ENCODE measurements around the gene HADH.

Gene HADH

DNA sequence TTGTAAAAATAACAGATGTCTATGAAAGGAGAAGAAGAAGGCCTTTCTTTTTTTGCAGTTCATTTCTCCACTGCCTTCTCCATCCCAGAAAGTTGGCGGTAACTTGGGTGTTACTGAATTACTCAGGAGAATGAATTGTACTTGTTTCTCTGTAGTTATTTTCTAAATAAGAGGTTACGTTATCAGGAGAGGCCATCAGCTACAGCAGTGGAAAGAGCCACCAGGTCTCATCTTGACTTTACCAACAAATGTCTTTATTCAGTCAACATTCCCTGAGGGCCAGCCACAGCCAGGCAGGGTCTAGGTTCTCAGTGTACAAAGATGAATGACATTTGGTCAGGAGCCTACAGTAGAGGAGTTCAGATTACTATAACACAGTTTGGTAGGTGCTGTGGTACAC is 8.1 kb downstream of the HADH start:
- TF ChIP-seq POLR2AphosphoS5 (IDR thresholded peaks at IDR 0.05; ENCODE audit: low read depth, low read length) (no peak), SIN3A (IDR thresholded peaks at IDR 0.05; ENCODE audit: borderline replicate concordance, insufficient read depth, low read length) (no peak), FOXP2 (optimal IDR thresholded peaks at IDR 0.05; ENCODE audit: borderline replicate concordance, extremely low read depth, extremely low read length, insufficient read depth) (no peak), TAF1 (IDR thresholded peaks at IDR 0.05; ENCODE audit: borderline replicate concordance, insufficient read depth, low read length) (no peak), REST (IDR thresholded peaks at IDR 0.05; ENCODE audit: insufficient read depth in 1 of 2, low read depth in 2 of 2, low read length in 2 of 2) (no peak)

DNA sequence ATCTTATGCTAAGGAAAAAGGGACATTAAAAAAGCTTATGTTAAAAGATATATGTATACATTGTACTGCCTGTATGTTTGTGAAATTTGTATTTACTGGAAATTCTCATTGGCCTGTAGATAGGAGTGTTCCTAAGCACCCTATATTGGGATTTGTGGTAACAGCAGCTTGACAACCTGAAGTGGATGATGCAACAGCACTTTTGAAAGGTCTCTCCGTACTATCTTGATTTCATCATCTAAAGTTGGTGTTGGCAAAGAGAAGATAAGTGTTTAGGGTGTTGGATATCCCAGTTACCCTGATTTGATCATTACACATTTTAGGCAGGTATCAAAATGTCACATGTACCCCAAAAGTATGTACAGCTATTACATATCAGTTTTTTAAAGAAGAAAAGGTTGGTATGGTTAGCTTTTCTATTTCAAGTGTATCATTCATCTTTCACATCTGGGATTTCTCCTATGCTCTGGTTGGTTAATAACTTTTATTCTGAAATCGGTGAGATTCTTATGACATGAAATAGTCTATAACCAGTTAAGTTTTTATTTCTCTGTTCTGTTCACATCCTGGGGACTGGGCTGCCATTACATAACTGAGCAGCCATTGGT is 10.3 kb downstream of the HADH start:
- TF ChIP-seq REST (IDR thresholded peaks at IDR 0.05; ENCODE audit: insufficient read depth in 1 of 2, low read depth in 2 of 2, low read length in 2 of 2) (no peak), SIN3A (IDR thresholded peaks at IDR 0.05; ENCODE audit: borderline replicate concordance, insufficient read depth, low read length) (no peak), POLR2AphosphoS5 (IDR thresholded peaks at IDR 0.05; ENCODE audit: low read depth, low read length) (no peak), FOXP2 (optimal IDR thresholded peaks at IDR 0.05; ENCODE audit: borderline replicate concordance, extremely low read depth, extremely low read length, insufficient read depth) (no peak), TAF1 (IDR thresholded peaks at IDR 0.05; ENCODE audit: borderline replicate concordance, insufficient read depth, low read length) (no peak)

GRCh38 chr4:108001540-108002135 is 11.9 kb downstream of the HADH start:
- TF ChIP-seq SIN3A (IDR thresholded peaks at IDR 0.05; ENCODE audit: borderline replicate concordance, insufficient read depth, low read length) (no peak), POLR2AphosphoS5 (IDR thresholded peaks at IDR 0.05; ENCODE audit: low read depth, low read length) (no peak), TAF1 (IDR thresholded peaks at IDR 0.05; ENCODE audit: borderline replicate concordance, insufficient read depth, low read length) (no peak), REST (IDR thresholded peaks at IDR 0.05; ENCODE audit: insufficient read depth in 1 of 2, low read depth in 2 of 2, low read length in 2 of 2) (no peak), FOXP2 (optimal IDR thresholded peaks at IDR 0.05; ENCODE audit: borderline replicate concordance, extremely low read depth, extremely low read length, insufficient read depth) (no peak)

DNA sequence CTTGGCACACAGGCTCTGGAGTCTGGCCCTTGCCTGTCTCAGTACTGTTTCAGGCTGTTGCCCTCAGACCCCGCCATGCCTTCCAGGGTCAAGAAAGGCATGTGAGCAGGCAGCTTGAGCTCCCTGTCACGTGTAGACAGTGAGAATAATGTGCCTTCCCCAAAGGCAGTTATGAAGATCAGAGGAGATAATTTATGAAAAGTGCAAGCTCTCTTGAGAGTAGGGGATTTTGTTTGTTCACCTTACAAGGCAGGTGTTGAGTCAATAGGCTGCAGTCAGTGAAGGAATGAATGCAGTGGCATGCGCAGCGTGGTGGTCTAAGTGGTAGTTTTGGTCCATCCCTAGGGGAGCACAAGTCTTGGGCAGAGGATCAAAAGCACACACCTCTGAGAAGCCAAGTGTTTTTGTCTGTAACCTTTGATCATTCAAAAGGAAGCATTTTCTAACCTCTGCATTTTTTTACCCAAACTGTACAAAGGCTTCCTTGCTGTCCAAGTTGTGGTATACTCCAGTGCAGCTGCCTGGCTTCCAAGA is 14.4 kb downstream of the HADH start:
- TF ChIP-seq POLR2AphosphoS5 (IDR thresholded peaks at IDR 0.05; ENCODE audit: low read depth, low read length): no peak
- TF ChIP-seq SIN3A (IDR thresholded peaks at IDR 0.05; ENCODE audit: borderline replicate concordance, insufficient read depth, low read length): no peak
- TF ChIP-seq FOXP2 (optimal IDR thresholded peaks at IDR 0.05; ENCODE audit: borderline replicate concordance, extremely low read depth, extremely low read length, insufficient read depth): no peak
- no peak for TF ChIP-seq REST (IDR thresholded peaks at IDR 0.05; ENCODE audit: insufficient read depth in 1 of 2, low read depth in 2 of 2, low read length in 2 of 2)
- TF ChIP-seq TAF1 (IDR thresholded peaks at IDR 0.05; ENCODE audit: borderline replicate concordance, insufficient read depth, low read length): no peak
